IMR-90 (cell line): ENCODE results near the gene CDT1. TPM values are rescaled to one million over a fixed set of nuclear protein-coding genes. Genes with fewer than 3 reads are reported as not detected.

ENCODE experiments used
- ATAC-seq: fragments of 200-7000 bp; cut with Tn5 transposase; 2 replicates; pipeline ENCODE4 v1.9.1; 2020; ENCODE audit warnings: low read depth, mild to moderate bottlenecking, moderate library complexity
- BruUV-seq: library from RNA; stranded (reverse); fragments of 400-500 nt; replicated peaks from 2 replicates; lab custom pipeline; 2021; lab: Mats Ljungman, UMichigan
- CTCF ChIA-PET: fragments of 300-600 bp; formaldehyde crosslinking; extraction: SDS; loops from one replicate; lab custom pipeline; 2021; ENCODE audit warnings: antibody characterized with exemption; lab: Yijun Ruan, JAX
- POLR2A ChIA-PET: fragments of 300-600 bp; sonication (Branson Sonifier 250); formaldehyde crosslinking; loops from one replicate; lab custom pipeline; 2022; ENCODE audit warnings: antibody characterized with exemption; ENCODE audit not compliant: unreplicated experiment; lab: Charles Lee
- DNase-seq: peaks from one replicate; pipeline ENCODE4 v3.0.0; 2013
- H2AFZ ChIP-seq: replicated peaks from 2 replicates; pipeline ENCODE3; 2013; ENCODE audit warnings: low read length, mild to moderate bottlenecking; ENCODE audit not compliant: poor library complexity
- H2AK5ac ChIP-seq: 2 replicates; pipeline ENCODE4 v1.6.1; 2013; ENCODE audit warnings: low read depth, low read length, inconsistent platforms
- H2AK9ac ChIP-seq: replicated peaks from 2 replicates; pipeline ENCODE3; 2013; ENCODE audit warnings: mild to moderate bottlenecking, low read depth, low read length, moderate library complexity; ENCODE audit not compliant: poor library complexity
- H2BK120ac ChIP-seq: 2 replicates; pipeline ENCODE4 v1.6.1; 2013; ENCODE audit warnings: low read depth, low read length, inconsistent platforms
- H2BK15ac ChIP-seq: 3 replicates; pipeline ENCODE4 v1.6.1; 2013; ENCODE audit warnings: low read depth, low read length, inconsistent platforms
- H2BK20ac ChIP-seq: 2 replicates; pipeline ENCODE4 v1.6.1; 2013; ENCODE audit warnings: low read depth, mild to moderate bottlenecking, inconsistent platforms, low read length, moderate library complexity
- H2BK5ac ChIP-seq: 2 replicates; pipeline ENCODE4 v1.6.1; 2013; ENCODE audit warnings: mild to moderate bottlenecking, low read depth, low read length, inconsistent platforms; ENCODE audit not compliant: poor library complexity, severe bottlenecking
- H3K14ac ChIP-seq: replicated peaks from 2 replicates; pipeline ENCODE4 v1.6.1; 2013; ENCODE audit warnings: low read depth, low read length, inconsistent platforms
- H3K18ac ChIP-seq: 2 replicates; pipeline ENCODE4 v1.6.1; 2013; ENCODE audit warnings: low read depth, low read length, control low read depth
- H3K23ac ChIP-seq: 2 replicates; pipeline ENCODE4 v1.6.1; 2013; ENCODE audit warnings: low read depth, low read length, inconsistent platforms
- H3K27ac ChIP-seq: 2 replicates; pipeline ENCODE4 v1.5.1; 2013; ENCODE audit warnings: mild to moderate bottlenecking, control low read depth, low read length; ENCODE audit not compliant: insufficient read depth
- H3K27me3 ChIP-seq: 2 replicates; pipeline ENCODE4 v1.6.1; 2013; ENCODE audit warnings: low read length; ENCODE audit not compliant: control insufficient read depth, insufficient read depth
- H3K36me3 ChIP-seq: 2 replicates; pipeline ENCODE4 v1.6.1; 2013; ENCODE audit warnings: low read length, mixed read lengths; ENCODE audit not compliant: control insufficient read depth, insufficient read depth
- H3K4ac ChIP-seq: 2 replicates; pipeline ENCODE4 v1.6.1; 2013; ENCODE audit warnings: low read depth, low read length, inconsistent platforms
- H3K4me1 ChIP-seq: 2 replicates; pipeline ENCODE4 v1.6.1; 2013; ENCODE audit warnings: low read length, mixed read lengths; ENCODE audit not compliant: control insufficient read depth, insufficient read depth
- H3K4me2 ChIP-seq: 2 replicates; pipeline ENCODE4 v1.6.1; 2013; ENCODE audit warnings: low read depth, mild to moderate bottlenecking, control low read depth, low read length, moderate library complexity
- H3K4me3 ChIP-seq: 2 replicates; pipeline ENCODE4 v1.5.1; 2013; ENCODE audit warnings: low read depth, mild to moderate bottlenecking, control low read depth, low read length, moderate library complexity; ENCODE audit not compliant: insufficient read depth
- H3K56ac ChIP-seq: 2 replicates; pipeline ENCODE4 v1.6.1; 2013; ENCODE audit warnings: low read length, inconsistent platforms; ENCODE audit not compliant: insufficient read depth; ENCODE audit errors: extremely low read depth
- H3K79me1 ChIP-seq, 2 experiments: 2 replicates each; pipeline ENCODE4 v1.6.1; 2013; ENCODE audit warnings: low read length in 2 of 2, inconsistent platforms in 1 of 2, low read depth in 1 of 2
- H3K9ac ChIP-seq: 2 replicates; pipeline ENCODE4 v1.6.1; 2013; ENCODE audit warnings: low read depth, low read length, control low read depth
- H3K9me1 ChIP-seq: 2 replicates; pipeline ENCODE4 v1.6.1; 2013; ENCODE audit warnings: low read length, inconsistent platforms; ENCODE audit not compliant: insufficient read depth
- H3K9me3 ChIP-seq: 2 replicates; pipeline ENCODE4 v1.6.1; 2013; ENCODE audit warnings: low read length; ENCODE audit not compliant: control insufficient read depth, insufficient read depth
- H4K20me1 ChIP-seq: 2 replicates; pipeline ENCODE4 v1.6.1; 2013; ENCODE audit warnings: low read length, inconsistent platforms; ENCODE audit not compliant: insufficient read depth
- H4K5ac ChIP-seq: 2 replicates; pipeline ENCODE4 v1.6.1; 2013; ENCODE audit warnings: mild to moderate bottlenecking, low read depth, low read length, control low read depth
- H4K8ac ChIP-seq, 2 experiments: 2 replicates each; pipeline ENCODE4 v1.6.1; 2013; ENCODE audit warnings: low read depth in 2 of 2, low read length in 2 of 2, control low read depth in 1 of 2, inconsistent platforms in 1 of 2
- H4K91ac ChIP-seq: 2 replicates; pipeline ENCODE4 v1.6.1; 2013; ENCODE audit warnings: low read depth, low read length, inconsistent platforms; ENCODE audit not compliant: insufficient read depth
- FOS ChIP-seq: fragments of 150-350 bp; IDR thresholded peaks from 2 replicates; pipeline ENCODE4 v1.6.1; 2016; ENCODE audit warnings: low read depth, low read length
- NFE2L2 ChIP-seq: fragments of 150-350 bp; IDR thresholded peaks from 2 replicates; pipeline ENCODE4 v1.6.1; 2016; ENCODE audit warnings: low read depth, mild to moderate bottlenecking, low read length
- dilution Hi-C: fragments of 300-500 bp; cut with HindIII; formaldehyde crosslinking; loops from one replicate; pipeline ENCODE4 v1.14.3; 2018; ENCODE audit warnings: low sequenced_read_pairs; ENCODE audit not compliant: unreplicated experiment
- in situ Hi-C: fragments of 300-500 bp; cut with MboI; formaldehyde crosslinking; loops from 3 replicates; pipeline ENCODE4 v1.14.3; 2019; ENCODE audit warnings: low sequenced_read_pairs, inconsistent platforms, mixed read lengths
- intact Hi-C: fragments of 100-400 bp; cut with micrococcal nuclease; formaldehyde crosslinking; loops from 2 replicates; pipeline ENCODE4 v1.10.0; 2022
- polyA plus RNA-seq, 3 experiments: library from polyadenylated mRNA; depleted of rRNA; stranded (reverse); fragments of >200 nt; gene quantifications; 2 replicates each; pipeline ENCODE4 v1.2.3, GENCODE V29; 2012; ENCODE audit warnings: low replicate concordance in 1 of 3
- total RNA-seq: library from RNA; depleted of rRNA; stranded (reverse); fragments of >200 nt; gene quantifications from 2 replicates; pipeline ENCODE4 v1.2.3, GENCODE V29; 2012
- TF ChIP-seq, protein P1 (sequence below): conservative IDR thresholded peaks from 2 replicates; pipeline ENCODE4 v1.5.1; 2012; ENCODE audit warnings: mild to moderate bottlenecking, low read depth, low read length, improper control_type of control experiment

The CDT1 gene
- total and polyA plus RNA-seq, 2 of the 4 experiments (the other 2 are of a cell fraction): 3.2 to 11.8 TPM

DNA sequence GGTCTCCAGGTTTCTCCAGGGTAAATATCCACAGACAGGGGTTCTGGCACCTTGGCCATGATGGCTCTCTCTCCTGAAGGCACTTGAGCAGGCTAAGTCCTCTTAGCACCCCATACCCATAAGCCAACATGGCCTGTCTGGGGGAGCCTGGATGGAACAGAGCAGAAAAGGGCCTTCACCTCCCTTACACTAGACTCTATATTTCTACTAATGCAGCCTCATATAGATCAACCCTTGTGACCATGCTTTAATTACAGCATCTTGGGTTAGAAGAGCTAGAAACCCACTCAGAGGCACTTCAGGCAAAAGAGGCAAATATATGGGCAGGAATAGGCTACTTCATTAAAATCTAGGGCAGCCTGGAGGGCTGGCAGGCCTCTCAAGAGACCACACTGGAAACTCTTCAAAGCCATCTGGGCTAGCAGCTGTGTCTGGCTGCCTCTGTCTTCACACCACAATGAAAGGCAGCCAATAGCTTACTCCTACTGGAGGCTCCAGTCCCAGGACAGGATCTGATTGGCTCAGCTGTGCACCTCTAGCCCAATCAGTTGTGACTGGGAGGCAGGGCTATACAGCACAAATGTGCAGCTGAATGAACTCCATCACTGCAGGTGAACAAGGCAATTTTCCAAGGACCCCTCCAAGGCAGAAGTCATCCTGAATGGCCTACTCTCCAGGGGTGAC is 4.7 kb upstream of the CDT1 start:
- ChIA-PET POLR2A (no interaction called here), CTCF (no interaction called here)
- Histone ChIP-seq H3K18ac (no peak overlapping the region), H3K9me1 (peaks cover 3% of the 10 kb centered on the region; the same call in 1 of the 2 replicates), H3K27me3 (no peaks in the 10 kb centered on the region), H3K4me3 (no peak overlapping the region), H3K4ac (no peak overlapping the region), H3K56ac (no peak overlapping the region), H2BK120ac (no peak overlapping the region), H4K5ac (no peak overlapping the region), H2BK20ac (no peak overlapping the region), H3K23ac (no peak overlapping the region), H2BK5ac (no peak overlapping the region), H4K91ac (no peak overlapping the region), H2BK15ac (no peak overlapping the region), H3K14ac (no peak overlapping the region), H4K20me1 (no peaks in the 10 kb centered on the region), H3K4me2 (no peak overlapping the region), H3K79me1 (peaks cover 0 to 11% of the 10 kb centered on the region in 2 experiments; a peak in 2 of 4 replicates), H2AFZ (no peak overlapping the region), H3K27ac (no peak overlapping the region), H3K9me3 (no peaks in the 10 kb centered on the region), H3K4me1 (no peaks in the 10 kb centered on the region), H3K36me3 (no peaks in the 10 kb centered on the region), H2AK9ac (no peak overlapping the region), H3K9ac (no peak overlapping the region), H4K8ac (no peak overlapping the region), H2AK5ac (no peak overlapping the region)
- no TSS peak for BruUV-seq
- intact Hi-C loops: no loop called here
- no peak for TF ChIP-seq NFE2L2
- TF ChIP-seq, protein P1, sequence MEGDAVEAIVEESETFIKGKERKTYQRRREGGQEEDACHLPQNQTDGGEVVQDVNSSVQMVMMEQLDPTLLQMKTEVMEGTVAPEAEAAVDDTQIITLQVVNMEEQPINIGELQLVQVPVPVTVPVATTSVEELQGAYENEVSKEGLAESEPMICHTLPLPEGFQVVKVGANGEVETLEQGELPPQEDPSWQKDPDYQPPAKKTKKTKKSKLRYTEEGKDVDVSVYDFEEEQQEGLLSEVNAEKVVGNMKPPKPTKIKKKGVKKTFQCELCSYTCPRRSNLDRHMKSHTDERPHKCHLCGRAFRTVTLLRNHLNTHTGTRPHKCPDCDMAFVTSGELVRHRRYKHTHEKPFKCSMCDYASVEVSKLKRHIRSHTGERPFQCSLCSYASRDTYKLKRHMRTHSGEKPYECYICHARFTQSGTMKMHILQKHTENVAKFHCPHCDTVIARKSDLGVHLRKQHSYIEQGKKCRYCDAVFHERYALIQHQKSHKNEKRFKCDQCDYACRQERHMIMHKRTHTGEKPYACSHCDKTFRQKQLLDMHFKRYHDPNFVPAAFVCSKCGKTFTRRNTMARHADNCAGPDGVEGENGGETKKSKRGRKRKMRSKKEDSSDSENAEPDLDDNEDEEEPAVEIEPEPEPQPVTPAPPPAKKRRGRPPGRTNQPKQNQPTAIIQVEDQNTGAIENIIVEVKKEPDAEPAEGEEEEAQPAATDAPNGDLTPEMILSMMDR: no peak
- no peak for TF ChIP-seq FOS
- no peak for ATAC-seq
- dilution Hi-C loops: no loop called here
- DNase-seq: no peak
- in situ Hi-C loops: no loop called here
